ENCODE results near the gene CLCN2.
"Not testable (repeated sequence)": the region's sequence is repeated elsewhere in the genome, so short reads cannot be mapped to it uniquely, and the experiment has no call there.

Gene CLCN2

DNA sequence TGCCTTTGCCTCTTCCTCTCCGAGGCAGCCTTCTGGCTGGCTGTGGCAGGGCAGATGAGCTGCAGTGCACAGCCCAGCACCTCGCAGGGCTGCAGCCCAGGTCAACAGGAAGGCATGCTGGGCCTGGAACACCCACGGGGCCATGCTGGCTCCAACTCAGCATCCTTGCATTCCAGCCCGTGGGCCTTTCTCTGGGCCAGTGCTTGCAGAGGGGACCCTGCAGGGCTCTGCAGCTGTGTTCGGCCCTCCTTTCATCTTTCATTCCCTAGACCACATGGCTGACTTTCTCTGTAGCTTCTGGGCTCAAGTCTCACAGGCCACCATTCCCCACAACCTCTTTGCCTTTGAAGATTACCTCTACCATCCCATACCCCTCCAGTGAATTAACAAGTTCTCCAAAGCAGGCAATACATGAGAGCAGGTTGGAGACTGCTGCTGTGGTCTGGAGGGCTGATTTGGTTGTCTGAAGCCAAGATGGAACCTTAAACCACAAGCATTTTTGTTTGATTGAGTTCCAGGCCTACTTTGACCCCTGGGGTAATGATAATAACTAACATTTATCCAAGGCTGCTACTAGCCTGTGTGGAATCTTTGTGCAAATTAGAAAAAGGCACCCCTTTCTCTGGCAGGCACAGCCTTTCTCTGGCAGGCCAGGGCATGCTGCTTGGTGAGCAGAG lies 18.1 kb downstream of the CLCN2 start:
- no peak for DNase-seq

- DNase-seq: no peak
These were observed 19.5 kb downstream of the CLCN2 start for GRCh38 chr3:184341925-184342324.

DNA sequence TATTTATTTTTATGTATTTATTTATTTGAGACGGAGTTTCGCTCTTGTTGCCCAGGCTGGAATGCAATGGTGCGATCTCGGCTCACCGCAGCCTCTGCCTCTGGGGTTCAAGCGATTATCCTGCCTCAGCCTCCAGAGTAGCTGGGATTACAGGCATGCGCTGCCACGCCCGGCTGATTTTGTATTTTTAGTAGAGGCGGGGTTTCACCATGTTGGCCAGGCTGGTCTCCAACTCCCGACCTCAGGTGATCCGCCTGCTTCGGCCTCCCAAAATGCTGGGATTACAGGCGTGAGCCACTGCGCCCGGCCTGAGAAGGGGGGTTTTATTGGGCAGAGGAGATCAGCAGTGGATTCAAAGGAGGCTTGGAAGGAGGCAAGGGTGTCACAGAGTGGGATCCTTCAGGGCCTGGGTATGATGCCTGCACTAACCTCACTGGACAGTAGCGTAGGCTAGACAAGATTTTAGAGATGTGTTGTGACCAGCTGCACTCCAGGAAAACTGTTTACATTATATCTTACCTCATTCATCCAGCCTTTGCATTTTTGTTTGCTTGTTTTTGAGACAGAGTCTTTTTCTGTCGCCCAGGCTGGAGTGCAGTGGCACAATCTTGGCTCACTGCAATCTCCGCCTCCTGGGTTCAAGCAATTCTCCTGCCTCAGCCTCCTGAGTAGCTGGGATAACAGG lies 21.8 kb downstream of the CLCN2 start:
- DNase-seq: not testable (repeated sequence)

GRCh38 chr3:184339001-184339400 lies 22.4 kb downstream of the CLCN2 start:
- DNase-seq: no peak

GRCh38 chr3:184338511-184338945 lies 22.9 kb downstream of the CLCN2 start:
- no peak for DNase-seq

DNA sequence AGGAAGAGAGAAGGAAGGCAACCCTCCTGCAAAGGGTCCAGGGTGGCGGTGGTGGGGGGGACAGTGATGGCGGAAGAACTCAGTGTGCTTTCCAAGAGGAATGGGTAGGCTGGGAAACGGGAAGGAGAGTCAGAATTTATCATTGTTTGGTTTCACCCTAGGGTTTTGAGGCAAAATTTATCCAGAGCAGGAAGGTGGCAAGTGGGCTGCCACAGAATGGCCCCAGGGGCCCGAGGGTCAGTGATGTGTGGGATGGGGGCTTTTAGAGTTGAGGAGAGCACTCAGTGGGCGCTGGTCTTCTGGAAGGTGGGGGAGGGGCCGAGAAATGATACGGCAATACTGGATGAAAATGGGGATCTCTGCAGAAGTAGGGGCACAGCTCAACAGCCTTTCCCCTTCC lies 23.4 kb downstream of the CLCN2 start:
- DNase-seq: no peak

GRCh38 chr3:184337399-184337714 lies 24.0 kb downstream of the CLCN2 start, which contains the start of gene FAM131A:
FAM131A (plus strand) TSS chr3:184337600; CDS start chr3:184337631, 31 bp downstream.
- DNase-seq: no peak

DNA sequence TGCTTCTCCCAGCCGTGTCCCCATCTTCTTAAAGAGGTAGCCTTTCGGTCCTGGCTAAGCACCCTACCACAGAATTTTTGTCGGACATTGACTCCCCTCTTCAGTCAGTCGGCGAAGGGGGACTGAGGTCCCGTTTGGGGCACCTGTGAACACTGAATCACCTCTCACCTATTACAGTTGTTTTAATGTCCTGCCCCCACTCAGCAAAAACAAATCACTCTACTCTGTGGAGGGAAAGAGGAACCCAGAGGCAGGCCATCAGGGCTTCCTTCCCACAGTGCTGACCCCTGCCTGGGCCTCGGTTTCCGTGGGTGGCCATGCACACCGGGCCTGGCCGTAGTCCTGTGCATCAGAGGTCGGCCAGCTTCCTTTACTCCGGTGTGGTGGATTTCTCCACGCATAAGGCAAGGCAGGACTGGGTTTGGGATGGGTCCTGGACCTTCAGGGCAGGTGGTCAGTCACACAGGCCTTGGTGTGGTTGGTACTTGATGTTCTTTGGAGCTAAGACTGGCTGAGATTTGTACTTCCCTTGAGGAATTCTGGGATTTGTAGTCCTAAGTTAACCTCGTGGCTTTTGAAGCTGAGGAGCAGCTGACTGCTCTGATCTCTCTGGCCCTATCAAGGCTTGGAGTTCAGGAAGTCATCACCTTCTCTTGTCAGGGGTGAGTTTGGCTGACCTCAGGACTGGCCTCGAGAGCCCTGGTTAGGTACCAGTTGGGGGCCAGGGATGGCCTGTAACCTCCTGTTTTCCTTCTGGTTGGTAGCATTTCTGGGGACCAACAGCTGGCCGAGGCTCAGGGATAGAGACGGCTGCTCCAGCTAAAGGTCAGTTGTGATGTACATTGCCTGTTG lies 24.6 kb downstream of the CLCN2 start:
- DNase-seq: no peak

- peak; percentile 79 for DNase-seq
These were observed 25.5 kb downstream of the CLCN2 start for GRCh38 chr3:184335661-184336546.

- DNase-seq: no peak
These were observed 26.1 kb downstream of the CLCN2 start for GRCh38 chr3:184335291-184335660.

- DNase-seq: peak; percentile 11
These were observed 26.8 kb downstream of the CLCN2 start for GRCh38 chr3:184334470-184335158.

DNA sequence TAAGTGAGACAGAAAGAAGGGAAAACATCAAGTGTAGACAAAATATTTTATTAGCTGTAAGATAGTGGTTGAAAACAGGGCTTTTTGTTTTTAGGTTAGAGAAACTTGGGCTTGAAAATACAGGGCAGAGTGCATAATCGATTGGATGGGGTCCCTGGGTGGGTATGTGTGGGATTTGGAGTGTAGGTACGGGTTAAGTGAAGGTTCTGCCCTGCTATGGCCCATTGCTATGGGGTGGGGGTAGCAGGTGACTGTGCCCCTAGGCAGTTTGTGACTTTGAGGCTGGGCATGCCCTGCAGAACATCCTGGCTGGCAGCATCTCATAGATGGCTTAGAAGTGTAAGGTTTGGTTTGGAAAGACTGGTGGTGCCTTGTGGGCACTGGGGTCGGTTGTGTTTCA lies 27.7 kb downstream of the CLCN2 start:
- no peak for DNase-seq

- no peak for DNase-seq
These were observed 28.2 kb downstream of the CLCN2 start for GRCh38 chr3:184333190-184333589.

DNA sequence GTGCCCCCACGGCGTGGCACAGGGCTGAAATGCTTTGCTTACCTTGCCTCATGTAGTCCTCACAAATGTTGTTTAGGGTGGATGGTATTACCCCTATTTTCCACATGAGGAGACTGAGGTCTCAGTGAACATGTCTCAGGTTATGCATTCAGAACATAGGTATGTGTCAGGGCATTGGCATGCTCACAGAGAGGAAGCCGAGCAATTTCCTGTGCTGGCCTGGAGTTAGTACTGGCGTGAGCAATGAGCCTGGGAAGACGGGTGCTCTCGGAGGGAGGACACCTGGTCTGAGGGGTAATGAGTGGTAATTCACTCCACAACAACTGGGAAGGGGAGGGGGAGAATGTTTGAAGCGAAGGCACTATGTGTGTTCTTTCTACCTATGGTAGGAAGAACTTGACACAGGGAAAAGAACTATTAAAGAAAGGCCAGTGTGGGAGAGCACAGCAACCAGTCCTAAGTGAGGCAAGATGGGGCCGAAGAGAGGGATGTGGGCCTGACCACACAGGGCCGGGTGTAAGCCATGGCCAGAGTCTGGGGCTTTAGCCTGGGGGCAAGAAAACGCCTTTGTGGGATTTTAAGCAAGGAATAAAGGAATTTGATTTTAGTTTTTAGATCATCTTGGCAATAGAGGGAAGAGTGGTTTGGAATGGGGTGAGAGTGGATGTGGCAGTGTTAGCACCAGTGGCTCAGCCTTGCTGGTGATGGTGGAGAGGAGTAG lies 28.9 kb downstream of the CLCN2 start:
- DNase-seq: no peak

GRCh38 chr3:184328516-184328915 lies 32.9 kb downstream of the CLCN2 start:
- DNase-seq: no peak

GRCh38 chr3:184327171-184327570 lies 34.2 kb downstream of the CLCN2 start:
- DNase-seq: no peak

- DNase-seq: no peak
These were observed 35.6 kb downstream of the CLCN2 start for GRCh38 chr3:184325715-184326369.

GRCh38 chr3:184325269-184325668 lies 36.1 kb downstream of the CLCN2 start:
- DNase-seq: no peak

DNA sequence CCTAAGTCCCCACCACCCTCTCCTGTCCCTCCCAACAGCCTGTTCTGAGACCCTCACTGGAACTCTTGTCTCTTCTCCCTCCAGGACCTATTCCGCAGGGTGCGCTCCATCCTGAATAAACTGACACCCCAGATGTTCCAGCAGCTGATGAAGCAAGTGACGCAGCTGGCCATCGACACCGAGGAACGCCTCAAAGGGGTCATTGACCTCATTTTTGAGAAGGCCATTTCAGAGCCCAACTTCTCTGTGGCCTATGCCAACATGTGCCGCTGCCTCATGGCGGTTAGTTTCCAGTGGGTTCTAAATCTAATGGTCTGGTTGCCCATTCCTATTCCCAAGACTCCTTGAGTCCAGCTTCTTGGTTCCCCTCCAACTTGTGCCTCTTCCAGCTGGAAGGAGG lies 37.7 kb downstream of the CLCN2 start:
- DNase-seq: no peak

DNA sequence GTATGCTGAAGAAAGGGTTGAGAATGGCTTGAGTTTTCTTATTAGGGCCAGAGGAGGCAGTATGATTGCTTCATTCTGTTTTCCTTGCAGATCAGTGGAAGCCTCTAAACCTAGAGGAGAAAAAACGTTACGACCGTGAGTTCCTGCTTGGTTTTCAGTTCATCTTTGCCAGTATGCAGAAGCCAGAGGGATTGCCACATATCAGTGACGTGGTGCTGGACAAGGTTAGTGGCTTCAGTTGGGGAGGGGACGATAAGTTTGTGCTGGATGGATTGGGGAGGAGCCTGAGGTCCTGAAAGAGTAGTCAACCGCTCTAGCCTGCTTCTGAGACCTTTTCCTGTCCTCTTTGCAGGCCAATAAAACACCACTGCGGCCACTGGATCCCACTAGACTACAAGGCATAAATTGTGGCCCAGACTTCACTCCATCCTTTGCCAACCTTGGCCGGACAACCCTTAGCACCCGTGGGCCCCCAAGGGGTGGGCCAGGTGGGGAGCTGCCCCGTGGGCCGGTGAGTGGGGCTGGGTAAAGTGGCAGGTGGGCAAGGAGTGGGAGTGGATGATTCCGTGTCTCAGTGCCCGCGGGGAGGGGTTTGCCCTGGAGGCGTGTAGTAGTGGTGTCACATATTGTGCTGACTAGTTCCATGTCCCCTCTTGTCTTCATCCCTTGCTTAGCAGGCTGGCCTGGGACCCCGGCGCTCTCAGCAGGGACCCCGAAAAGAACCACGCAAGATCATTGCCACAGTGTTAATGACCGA lies 38.5 kb downstream of the CLCN2 start:
- DNase-seq: no peak

Measured in activated effector memory CD4-positive, alpha-beta T cell treated with Interleukin-2 at 50 U/mL for 16 hours (primary cell).